GM19324 (cell line): ENCODE results near the gene STAG1.
"Not testable (repeated sequence)": the region's sequence is repeated elsewhere in the genome, so short reads cannot be mapped to it uniquely, and the experiment has no call there.

Experiments
- ATAC-seq: cut with Tn5 transposase; IDR thresholded peaks from one replicate; pipeline ENCODE4 v1.9.1; 2021; ENCODE audit warnings: mild to moderate bottlenecking, moderate library complexity; ENCODE audit not compliant: unreplicated experiment, low FRiP score

Gene STAG1

DNA sequence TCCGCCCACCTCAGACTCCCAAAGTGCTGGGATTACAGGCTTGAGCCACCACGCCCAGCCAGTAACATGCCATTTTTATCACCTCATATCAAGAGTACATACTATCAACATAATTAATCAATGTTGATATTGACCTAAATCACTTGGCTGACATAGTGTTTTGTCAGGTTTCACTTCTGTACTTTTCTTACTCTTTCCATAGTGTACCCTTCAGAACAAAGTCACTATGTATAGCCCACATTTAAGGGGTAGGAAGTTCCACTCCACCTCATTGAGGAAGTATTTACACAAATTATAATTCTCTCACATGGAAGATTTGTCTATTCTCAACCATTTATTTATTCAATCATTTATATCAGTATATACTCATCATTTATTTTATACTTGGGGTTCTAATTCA lies 145.2 kb downstream of the STAG1 start:
- ATAC-seq, result no peak

DNA sequence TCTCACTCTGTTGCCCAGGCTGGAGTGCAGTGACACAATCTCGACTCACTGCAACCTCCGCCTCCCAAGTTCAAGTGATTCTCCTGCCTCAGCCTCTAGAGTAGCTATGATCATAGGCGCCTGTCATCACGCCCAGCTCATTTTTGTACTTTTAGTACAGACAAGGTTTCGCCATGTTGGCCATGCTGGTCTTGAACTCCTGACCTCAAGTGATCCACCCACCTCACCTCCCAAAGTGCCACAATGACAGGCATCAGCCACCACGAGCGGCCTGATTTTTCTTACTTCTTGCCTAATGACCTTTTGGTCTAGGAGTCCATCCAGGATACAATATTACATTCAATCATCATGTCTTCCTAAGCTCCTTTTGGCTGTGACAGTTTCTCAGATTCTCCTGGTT lies 146.0 kb downstream of the STAG1 start:
- not testable (repeated sequence) for ATAC-seq

DNA sequence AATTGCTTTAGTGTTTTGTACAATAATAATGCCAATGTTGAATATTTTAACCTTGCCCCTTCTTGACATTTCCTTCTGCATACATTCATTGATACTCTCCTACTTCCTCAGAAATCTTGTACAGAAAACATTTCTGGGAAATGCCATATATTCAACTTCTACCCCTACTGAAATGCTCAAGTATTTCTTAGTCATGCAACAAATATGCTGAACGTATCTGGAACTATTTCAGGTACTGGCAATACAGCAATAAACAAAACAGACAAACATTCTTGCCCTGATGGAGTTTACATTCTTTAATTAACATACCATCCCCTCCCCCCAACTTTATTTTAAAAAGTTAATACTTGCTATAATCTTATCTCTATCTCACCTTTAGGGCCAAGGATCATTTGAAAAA lies 147.2 kb downstream of the STAG1 start:
- ATAC-seq, result no peak

GRCh38 chr3:136602818-136603217 lies 149.4 kb downstream of the STAG1 start:
- no peak for ATAC-seq

- no peak for ATAC-seq
Measured at GRCh38 chr3:136595913-136596697, 156.1 kb downstream of the STAG1 start.

DNA sequence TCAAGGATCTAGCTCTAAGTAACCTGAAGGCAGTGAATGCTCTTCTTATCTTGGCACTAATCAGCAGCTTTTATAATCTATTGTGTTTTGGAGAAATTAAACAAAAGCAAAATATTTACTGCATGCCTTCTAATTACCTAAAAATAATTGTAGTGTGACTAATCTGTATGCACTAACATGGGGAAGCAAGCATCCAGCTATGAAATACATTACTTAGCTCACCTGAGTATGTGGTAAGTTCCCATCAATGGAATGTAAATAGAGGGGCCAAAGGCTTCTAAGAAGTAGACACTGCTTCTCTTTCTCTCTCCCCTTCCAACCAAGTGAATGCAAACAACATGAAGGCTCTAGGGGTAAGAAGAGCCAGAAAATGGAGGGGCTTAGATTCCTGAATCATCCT lies 165.6 kb downstream of the STAG1 start:
- no peak for ATAC-seq

- ATAC-seq, result no peak
Measured at GRCh38 chr3:136584728-136585127, 167.4 kb downstream of the STAG1 start.

DNA sequence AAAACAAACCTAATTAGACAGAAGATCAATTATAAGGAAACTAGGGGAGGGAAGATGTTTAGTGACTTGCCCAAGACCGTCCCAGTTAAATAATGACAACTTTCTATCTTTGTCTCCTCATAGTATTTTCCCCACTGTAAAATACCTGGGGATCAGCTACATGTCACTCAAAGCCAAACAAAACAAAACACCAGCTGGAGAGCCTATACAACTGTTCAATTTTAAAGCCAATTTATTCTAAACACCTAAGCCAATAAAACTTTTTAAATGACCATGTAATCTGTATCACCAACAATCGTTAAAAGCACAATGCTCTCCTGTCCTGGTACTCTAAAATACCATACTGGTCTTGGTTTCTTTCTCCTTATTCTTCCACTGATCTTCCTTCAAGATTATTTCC lies 168.4 kb downstream of the STAG1 start:
- ATAC-seq, result no peak

DNA sequence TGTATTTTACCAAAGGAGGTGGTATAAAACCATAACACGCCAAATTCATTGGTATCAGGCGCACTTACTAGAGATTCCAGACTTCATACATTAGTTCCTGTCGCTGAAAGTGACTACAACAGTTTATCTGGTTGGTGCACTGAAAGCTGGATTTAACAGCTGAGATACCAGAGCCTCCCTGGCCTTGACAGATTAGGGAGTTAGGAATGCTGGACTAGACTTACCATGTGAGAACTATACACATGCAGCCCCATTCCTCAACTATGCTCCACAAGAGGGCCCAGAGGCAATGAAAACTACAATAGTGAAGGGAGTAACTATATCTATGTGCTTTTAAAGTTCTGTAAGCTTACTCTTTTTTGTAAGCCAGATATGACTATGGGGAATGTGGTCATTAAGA lies 174.4 kb downstream of the STAG1 start:
- no peak for ATAC-seq

DNA sequence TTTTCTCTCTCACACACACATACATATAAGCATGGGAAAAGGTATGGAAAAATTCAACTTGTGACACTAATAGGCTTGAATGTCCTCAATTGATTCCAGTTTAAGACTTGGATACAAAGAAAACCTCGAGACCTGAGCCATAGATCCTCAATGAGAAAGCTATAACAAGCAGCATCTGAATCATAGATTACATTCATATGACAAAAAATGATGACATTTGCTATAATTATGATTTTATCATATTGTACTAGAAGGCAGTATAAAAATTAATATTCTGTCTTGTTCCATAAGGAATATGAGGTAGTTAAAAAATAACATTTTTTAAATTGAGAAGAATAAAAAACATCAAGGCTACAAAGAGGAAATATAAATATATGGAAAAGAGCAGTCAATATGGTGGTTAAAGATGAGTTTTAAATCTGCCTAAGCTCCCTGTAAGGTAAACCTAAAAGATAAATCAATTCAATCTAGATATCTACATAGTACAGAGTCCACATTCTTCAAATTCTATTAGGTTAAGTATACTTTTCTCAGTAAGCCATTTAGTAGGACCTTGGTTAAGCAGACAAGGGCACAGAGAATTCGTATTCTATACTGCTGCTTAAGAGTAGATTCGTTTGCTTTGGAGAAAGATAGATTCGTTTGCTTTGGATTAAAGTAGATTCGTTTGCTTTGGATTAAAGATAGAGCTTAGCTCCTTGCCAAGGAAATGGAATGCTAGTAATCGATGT lies 175.7 kb downstream of the STAG1 start:
- ATAC-seq, result no peak

DNA sequence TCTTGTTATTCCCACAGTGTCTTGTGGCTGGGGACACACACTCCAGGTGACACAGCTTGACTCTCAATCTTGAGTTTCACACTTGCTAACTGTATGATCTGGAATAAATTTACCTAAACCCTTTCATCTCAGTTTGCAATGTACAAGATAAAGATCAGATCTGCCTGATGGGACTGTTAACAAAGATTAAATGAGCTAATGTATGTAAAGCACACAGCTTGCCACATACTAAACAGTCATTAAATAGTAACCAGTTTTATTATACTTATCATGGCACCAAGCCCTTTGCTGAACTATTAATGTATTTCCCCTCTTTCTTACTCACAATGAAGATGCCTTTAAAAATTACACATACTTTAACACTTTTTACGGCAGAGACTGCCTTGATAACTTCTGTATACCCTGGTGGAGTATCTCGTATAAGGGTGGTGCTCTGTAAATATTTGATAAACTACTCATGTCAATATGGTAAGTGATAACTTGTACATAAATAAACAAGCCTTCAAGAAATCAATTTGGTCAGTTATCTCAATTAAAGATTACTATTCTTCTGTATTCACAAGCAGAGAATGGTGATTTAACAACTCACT lies 184.5 kb downstream of the STAG1 start:
- no peak for ATAC-seq

DNA sequence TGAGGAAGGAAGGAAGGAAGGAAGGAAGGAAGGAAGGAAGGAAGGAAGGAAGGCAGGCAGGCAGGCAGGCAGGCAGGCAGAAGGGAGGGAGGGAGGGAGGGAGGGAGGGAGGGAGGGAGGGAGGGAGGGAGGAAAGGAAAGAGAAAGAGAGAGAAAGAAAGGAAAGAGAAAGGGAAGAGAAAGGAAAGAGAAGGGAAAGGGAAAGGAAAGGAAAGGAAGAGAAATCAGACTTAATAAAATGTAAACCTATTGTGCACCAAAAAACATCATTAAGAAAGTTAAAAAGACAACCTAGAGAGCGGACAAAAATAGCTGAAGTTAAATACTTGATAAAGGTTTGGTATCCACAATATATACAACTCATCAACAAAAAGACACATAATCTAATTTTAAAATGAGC lies 187.2 kb downstream of the STAG1 start:
- not testable (repeated sequence) for ATAC-seq

- ATAC-seq, result no peak
Measured at GRCh38 chr3:136562026-136562425, 190.2 kb downstream of the STAG1 start.

DNA sequence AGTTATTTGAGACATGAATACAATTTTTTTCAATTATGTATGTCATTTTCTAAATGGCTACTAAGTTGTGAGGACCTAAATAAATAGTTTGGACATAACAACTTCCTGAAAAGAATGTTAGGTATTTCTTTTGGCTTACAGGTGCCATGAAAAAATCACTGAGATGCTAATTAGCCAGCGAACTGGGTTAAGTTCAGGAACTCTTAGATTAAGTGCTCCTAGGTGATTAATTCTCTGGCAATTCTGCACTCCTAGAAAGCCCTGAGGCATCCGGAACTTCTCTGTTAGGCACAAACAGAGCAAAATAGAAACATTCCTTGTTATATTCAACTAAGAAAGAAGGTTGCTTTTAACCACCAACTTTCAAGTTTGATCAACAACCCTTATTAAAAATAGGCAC lies 192.3 kb downstream of the STAG1 start:
- ATAC-seq, result no peak

DNA sequence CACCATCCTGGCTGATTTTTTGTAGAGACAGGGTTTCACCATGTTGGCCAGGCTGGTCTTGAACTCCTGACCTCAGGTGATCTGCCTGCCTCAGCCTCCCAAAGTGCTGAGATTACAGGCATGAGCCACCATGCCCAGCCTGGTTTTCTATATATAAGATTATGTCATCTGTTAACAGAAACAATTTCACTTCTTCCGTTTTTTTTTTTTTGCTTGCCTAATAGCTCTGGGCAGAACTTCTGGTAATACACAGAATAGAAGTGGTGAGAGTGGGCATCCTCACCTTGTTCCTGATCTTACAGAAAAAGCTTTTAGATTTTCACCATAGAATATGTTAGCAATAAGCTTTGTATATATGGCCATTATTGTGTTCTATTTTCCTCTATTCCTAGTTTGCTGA lies 202.7 kb downstream of the STAG1 start:
- ATAC-seq, result not testable (repeated sequence)

GRCh38 chr3:136547293-136547692 lies 204.9 kb downstream of the STAG1 start:
- no peak for ATAC-seq

DNA sequence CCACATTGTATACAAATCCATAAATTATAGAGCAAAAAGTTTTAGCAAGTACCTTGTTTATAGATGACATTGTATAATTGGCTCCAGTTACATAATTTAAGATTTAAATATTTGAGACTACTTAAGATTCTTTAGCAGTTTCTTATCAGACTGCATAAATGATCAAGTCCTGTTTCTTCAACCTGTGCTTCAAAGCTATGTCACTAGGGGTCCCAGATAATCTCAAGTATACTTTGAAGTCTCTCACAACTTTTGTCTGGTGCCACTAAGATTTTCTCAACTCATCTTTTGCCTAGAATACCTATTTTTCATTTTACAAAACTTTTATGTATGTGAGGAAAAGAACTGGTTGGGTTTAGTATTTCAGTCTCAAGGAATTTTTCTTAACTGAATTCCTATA lies 205.5 kb downstream of the STAG1 start:
- ATAC-seq, result no peak

GRCh38 chr3:136545664-136546268 lies 206.4 kb downstream of the STAG1 start:
- no peak for ATAC-seq

DNA sequence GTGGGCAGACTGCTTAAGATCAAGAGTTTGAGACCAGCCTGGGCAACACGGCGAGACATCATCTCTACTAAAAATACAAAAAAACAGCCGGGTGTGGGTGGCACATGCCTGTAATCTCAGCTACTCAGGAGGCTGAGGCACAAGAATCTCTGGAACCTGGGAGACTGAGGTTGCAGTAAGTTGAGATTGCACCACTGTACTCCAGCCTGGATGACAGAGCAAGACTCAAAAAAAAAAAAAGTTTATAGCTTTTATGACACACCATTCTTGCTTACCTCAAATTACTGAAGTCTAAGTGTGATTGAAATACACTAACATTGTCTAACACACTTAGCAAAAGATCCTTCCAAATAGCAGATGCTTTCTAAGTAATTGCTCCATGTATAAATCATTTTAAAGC lies 207.6 kb downstream of the STAG1 start:
- no peak for ATAC-seq

DNA sequence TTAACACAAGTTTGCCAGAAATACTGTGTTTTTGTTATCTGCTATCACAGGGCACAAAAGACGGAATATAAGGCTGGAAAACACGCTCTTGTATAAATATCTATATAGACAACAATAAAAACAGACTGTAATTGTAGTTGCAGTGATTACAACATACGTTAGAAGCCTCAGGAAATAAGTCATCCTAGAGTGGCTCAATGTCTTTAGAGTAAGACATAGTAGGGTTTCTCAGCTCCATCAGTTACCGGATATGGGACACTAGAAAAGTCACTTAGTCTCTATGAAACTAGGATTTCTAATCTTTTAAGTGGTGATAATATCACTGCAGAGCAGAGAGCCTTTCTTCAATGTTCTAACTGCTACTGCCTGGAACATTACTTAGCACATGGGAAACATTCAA lies 208.8 kb downstream of the STAG1 start:
- no peak for ATAC-seq

DNA sequence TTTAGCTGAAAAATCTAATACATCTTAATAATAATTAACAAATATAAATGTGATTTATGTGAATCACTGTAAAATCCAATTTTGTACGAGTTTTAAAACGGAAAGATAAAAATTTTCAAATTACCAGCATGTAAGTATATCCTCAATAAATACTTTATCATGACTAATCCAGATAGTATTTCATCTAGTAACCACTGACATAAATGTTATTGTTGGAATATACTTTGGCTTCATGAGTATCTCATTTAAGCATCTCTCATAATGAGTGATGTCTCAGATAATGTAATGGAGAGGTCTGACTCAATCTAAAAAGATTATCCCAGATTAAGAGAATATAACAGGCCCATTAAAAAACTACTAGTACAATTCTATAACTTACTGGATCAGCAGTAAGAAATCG lies 216.3 kb downstream of the STAG1 start:
- no peak for ATAC-seq
